ENCODE data around the gene GALNTL6. TPM values are rescaled to one million over a fixed set of nuclear protein-coding genes. Genes with fewer than 3 reads are reported as not detected.

GALNTL6 gene
- total RNA-seq, 6 donors from 2014 or later = 0.26 to 18.9 TPM; not detected in 4

DNA sequence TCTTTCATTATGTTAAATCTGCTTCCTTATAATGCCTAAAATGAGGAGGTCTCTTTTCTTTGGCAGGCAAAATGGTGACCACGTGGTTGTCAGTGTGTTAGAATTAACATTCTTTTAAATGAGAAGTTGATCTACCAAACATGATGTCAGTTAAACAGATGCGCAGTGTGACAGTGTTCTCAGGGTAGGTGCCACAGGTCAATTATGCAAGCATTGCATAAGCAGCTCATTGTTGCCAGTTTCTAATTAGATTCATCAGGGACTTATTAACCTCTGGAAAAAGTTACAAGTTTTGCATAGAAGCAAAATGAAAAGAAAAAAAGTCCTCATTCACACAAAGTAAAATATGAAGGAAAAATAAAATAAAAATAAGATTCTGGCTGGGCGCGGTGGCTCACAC is 1031.4 kb downstream of the GALNTL6 start:
- TF ChIP-seq POLR2AphosphoS5 (IDR thresholded peaks at IDR 0.05) = no peak
- no peak for TF ChIP-seq EP300 (IDR thresholded peaks at IDR 0.05)
- TF ChIP-seq POLR2A (IDR thresholded peaks at IDR 0.05) = no peak
- TF ChIP-seq CTCF (IDR thresholded peaks at IDR 0.05) = no peak
- WGBS, 2 donors = 89 to 90% methylated on average over 4 of the region's 4 CpGs
- Histone ChIP-seq H3K4me1 (no peaks in the 10 kb centered on the region), H3K27me3 (no peaks in the 10 kb centered on the region), H3K27ac (no peak overlapping the region), H3K4me3 (no peak overlapping the region), H3K9me3 (no peaks in the 10 kb centered on the region), H3K36me3 (no peaks in the 10 kb centered on the region)
- DNase-seq = no peak
- ATAC-seq (ENCODE audit: low FRiP score in 2 of 2) = no peak

- Histone ChIP-seq H3K27ac (no peak overlapping the region), H3K27me3 (no peaks in the 10 kb centered on the region), H3K36me3 (no peaks in the 10 kb centered on the region), H3K4me1 (no peaks in the 10 kb centered on the region), H3K9me3 (no peaks in the 10 kb centered on the region), H3K4me3 (no peak overlapping the region)
- DNase-seq (no peak), ATAC-seq (ENCODE audit: low FRiP score in 2 of 2) (no peak)
- WGBS, 2 donors = 72 to 82% methylated on average over 3 of the region's 3 CpGs
- TF ChIP-seq POLR2AphosphoS5 (IDR thresholded peaks at IDR 0.05) = no peak
- TF ChIP-seq POLR2A (IDR thresholded peaks at IDR 0.05) = no peak
- no peak for TF ChIP-seq EP300 (IDR thresholded peaks at IDR 0.05)
- TF ChIP-seq CTCF (IDR thresholded peaks at IDR 0.05) = no peak
These were observed 1032.1 kb downstream of the GALNTL6 start for GRCh38 chr4:172845281-172845680.

DNA sequence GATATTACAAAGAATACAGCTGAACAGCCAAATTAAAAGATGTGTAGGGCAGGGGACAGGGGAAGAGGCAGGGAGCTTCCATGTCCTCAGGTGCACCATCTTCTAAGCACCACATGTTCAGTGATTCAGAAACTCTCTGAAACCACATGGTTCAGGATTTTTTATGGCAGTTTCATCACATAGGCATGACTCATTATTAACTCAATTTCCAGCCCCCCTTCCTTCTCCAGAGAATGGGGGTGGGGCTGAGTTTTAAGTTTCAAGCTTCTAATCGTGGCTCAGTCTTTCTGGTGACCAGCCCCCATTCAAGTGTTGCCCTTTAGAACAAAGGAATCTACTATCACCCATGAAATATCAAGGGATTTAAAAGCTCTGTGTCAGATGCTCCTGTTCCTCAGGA is 1037.6 kb downstream of the GALNTL6 start:
- ATAC-seq (ENCODE audit: low FRiP score in 2 of 2) (no peak), DNase-seq (no peak)
- H3K36me3 ChIP-seq = no peaks in the 10 kb centered on the region
- H3K27me3 ChIP-seq = no peaks in the 10 kb centered on the region
- 36 to 38% methylated on average over 1 of the region's 1 CpG for WGBS, 2 donors
- H3K9me3 ChIP-seq = no peaks in the 10 kb centered on the region
- H3K27ac ChIP-seq = no peak overlapping the region
- H3K4me1 ChIP-seq = no peaks in the 10 kb centered on the region
- TF ChIP-seq EP300 (IDR thresholded peaks at IDR 0.05) (no peak), CTCF (IDR thresholded peaks at IDR 0.05) (no peak), POLR2A (IDR thresholded peaks at IDR 0.05) (no peak), POLR2AphosphoS5 (IDR thresholded peaks at IDR 0.05) (no peak)
- H3K4me3 ChIP-seq = no peak overlapping the region

DNA sequence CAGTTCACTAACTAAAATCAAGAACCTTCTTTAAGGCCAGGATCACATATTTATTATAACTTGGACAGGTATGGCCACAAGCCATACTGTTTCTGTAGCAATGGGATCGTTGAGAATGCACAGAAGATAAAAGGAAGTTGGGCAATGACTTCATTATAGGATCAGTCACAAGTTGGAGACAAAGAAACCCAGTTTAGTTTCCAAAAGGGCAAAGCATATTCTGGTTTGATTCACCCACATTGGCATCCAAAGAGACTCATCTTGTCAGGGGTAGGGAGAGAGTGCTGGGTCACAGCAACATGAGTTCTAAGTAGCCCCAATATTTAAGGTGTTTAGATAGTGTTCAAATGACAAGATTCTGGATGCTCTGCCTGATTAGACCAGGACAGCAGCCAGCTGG is 1038.3 kb downstream of the GALNTL6 start:
- TF ChIP-seq POLR2A (IDR thresholded peaks at IDR 0.05) (no peak), EP300 (IDR thresholded peaks at IDR 0.05) (no peak), POLR2AphosphoS5 (IDR thresholded peaks at IDR 0.05) (no peak), CTCF (IDR thresholded peaks at IDR 0.05) (no peak)
- no peak for DNase-seq
- no peaks in the 10 kb centered on the region for H3K9me3 ChIP-seq
- 0 to 39% methylated on average over 1 of the region's 1 CpG for WGBS, 2 donors
- no peaks in the 10 kb centered on the region for H3K27me3 ChIP-seq
- H3K27ac ChIP-seq = no peak overlapping the region
- no peaks in the 10 kb centered on the region for H3K4me1 ChIP-seq
- no peak for ATAC-seq (ENCODE audit: low FRiP score in 2 of 2)
- H3K36me3 ChIP-seq = no peaks in the 10 kb centered on the region
- H3K4me3 ChIP-seq = no peak overlapping the region

DNA sequence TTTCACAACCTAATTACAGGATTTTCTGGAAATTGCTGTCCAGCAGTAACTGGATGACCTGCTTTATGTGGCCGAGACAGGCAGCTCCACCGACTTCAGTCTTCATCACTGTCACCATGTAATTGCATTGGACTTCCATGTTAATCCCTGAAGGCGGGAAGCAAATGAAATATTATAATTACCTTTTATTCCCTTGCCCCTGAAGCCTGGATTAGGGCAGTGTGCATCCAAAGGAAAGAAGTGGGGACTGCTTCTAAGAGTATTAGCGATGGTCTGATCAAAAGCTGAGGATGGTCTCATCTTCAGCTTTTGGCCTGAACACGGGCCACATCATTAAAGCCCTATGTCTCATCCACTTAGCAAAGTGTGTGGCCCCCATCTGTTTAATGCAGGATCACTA is 1043.8 kb downstream of the GALNTL6 start:
- Histone ChIP-seq H3K9me3 (no peaks in the 10 kb centered on the region), H3K4me1 (no peaks in the 10 kb centered on the region), H3K27ac (no peak overlapping the region), H3K36me3 (no peaks in the 10 kb centered on the region), H3K27me3 (no peaks in the 10 kb centered on the region), H3K4me3 (no peak overlapping the region)
- DNase-seq (no peak), ATAC-seq (ENCODE audit: low FRiP score in 2 of 2) (no peak)
- WGBS, 2 donors = 90 to 91% methylated on average over 5 of the region's 5 CpGs
- TF ChIP-seq CTCF (IDR thresholded peaks at IDR 0.05) = no peak
- TF ChIP-seq EP300 (IDR thresholded peaks at IDR 0.05) = no peak
- TF ChIP-seq POLR2A (IDR thresholded peaks at IDR 0.05) = no peak
- TF ChIP-seq POLR2AphosphoS5 (IDR thresholded peaks at IDR 0.05) = no peak
